ENCODE measurements around the gene NCOA1.
"Not testable (repeated sequence)": the region's sequence is repeated elsewhere in the genome, so short reads cannot be mapped to it uniquely, and the experiment has no call there.

The NCOA1 gene

GRCh38 chr2:24505534-24506275 is 14.7 kb downstream of the NCOA1 start:
- DNase-seq (ENCODE audit: low read depth in 1 of 2, low spot score in 1 of 2) = no peak

- DNase-seq (ENCODE audit: low read depth in 1 of 2, low spot score in 1 of 2) = no peak
Observed at GRCh38 chr2:24507549-24507948, 16.5 kb downstream of the NCOA1 start.

DNA sequence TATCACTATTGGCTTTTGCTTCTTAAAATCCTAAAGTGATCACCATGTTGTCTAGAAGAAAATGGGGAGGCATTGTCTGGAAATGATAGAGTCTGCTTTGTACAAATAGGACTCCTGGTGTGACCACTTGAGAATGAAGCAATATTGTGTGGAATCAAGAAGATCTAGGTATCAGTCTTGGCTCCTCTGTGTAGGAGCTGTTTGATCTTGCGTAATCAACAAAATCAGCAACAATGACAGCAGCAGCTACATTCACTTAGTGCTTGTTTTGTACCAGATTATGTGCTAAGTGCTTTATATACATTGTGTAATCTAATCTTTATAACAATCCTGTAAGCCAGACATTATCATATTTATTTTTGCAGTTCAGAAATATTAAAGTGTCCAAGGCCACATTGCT is 17.8 kb downstream of the NCOA1 start:
- no peak for DNase-seq (ENCODE audit: low read depth in 1 of 2, low spot score in 1 of 2)

- no peak for DNase-seq (ENCODE audit: low read depth in 1 of 2, low spot score in 1 of 2)
Observed at GRCh38 chr2:24509425-24509824, 18.4 kb downstream of the NCOA1 start.

DNA sequence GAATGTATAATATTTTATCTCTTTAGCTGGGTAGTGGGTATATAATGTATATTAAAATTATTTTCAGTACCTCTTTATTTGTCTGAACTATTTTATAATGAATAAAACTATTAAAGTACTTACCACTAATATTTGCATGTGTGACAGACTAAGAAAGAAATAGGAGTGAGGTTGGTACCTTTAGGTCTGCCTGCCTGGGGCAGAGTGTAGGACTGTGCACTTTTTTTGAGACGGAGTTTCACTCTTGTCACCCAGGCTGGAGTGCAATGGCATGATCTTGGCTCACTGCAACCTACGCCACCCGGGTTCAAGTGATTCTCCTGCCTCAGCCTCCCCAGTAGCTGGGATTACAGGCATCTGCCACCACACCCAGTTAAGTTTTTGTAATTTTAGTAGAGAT is 18.8 kb downstream of the NCOA1 start:
- DNase-seq (ENCODE audit: low read depth in 1 of 2, low spot score in 1 of 2) = no peak

DNA sequence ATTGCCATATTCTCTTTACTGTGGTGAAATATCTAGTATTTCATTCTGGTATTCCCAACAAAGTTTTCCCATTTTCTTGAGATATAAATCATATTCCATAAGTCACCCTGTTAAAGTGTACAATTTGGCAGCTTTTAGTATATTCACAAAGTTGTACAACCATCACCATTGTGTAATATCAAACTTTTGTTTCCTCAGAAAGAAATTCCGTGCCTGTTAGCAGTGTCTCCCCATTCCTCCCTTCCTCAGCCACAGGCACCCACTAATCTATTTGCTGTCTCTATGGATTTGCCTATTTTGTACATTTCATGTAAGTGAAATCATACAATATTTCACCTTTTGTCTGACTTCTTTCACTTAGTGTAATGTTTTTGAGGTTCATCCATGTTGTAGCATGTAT is 19.7 kb downstream of the NCOA1 start:
- no peak for DNase-seq (ENCODE audit: low read depth in 1 of 2, low spot score in 1 of 2)

GRCh38 chr2:24511198-24511597 is 20.1 kb downstream of the NCOA1 start:
- no peak for DNase-seq (ENCODE audit: low read depth in 1 of 2, low spot score in 1 of 2)

- no peak for DNase-seq (ENCODE audit: low read depth in 1 of 2, low spot score in 1 of 2)
Observed at GRCh38 chr2:24511894-24512293, 20.8 kb downstream of the NCOA1 start.

DNA sequence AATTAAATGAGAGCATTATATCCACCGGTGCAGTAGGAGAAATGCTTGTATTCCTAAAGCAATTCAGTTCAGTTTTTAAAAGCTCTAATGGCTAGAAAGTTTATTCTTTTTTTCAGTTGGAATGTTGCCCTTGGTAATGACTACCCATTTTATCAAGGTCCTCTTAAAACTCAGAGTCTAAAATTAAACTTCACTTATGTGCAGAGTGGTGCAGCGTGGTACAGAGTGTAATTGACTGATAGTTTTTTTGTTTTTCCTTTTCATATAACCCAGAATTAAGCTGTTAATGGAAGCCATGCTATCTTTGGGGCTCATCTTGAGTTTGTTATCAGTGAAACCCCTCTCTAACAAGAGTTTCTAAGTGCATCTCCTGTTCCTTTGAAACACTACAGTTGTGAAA is 21.4 kb downstream of the NCOA1 start:
- no peak for DNase-seq (ENCODE audit: low read depth in 1 of 2, low spot score in 1 of 2)

DNA sequence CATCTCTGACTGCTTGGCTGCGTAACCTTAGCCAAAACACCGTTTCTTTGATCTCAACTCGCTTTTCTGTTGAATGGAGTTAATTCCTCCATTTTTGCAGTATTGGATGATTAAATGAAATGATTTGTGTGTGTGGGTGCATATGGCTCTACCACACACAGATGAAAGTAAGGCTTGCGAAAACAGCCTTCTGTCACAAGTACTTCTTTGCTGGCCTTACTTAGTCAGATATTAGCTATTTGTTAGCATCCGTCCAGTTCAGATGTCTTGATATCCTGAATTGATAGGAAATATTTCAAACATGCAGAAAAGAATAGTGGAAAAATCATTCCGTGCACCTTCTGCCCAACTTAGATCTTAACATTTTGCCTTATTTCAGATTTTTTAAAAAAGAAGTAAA is 21.8 kb downstream of the NCOA1 start:
- no peak for DNase-seq (ENCODE audit: low read depth in 1 of 2, low spot score in 1 of 2)

- DNase-seq (ENCODE audit: low read depth in 1 of 2, low spot score in 1 of 2) = no peak
Observed at GRCh38 chr2:24513281-24514071, 22.4 kb downstream of the NCOA1 start.

DNA sequence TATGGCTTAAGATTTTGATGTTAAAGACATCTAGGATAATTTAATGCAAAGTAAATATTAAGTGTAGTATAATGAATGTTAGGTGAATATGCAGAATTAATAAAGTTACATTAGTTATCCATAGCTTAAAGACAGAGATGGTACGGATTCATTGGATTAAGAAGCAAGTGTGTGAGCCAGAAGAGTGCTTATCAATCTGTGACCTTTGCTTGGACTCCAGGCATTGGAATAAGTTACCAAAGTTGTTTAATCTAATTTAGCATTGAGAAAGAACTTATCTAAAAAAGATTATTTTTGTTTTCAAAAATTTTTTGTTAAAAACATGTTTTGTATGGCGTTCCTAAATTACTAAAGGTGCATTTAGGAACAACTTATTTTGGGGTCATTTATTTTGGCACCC is 23.8 kb downstream of the NCOA1 start:
- no peak for DNase-seq (ENCODE audit: low read depth in 1 of 2, low spot score in 1 of 2)

GRCh38 chr2:24515335-24515734 is 24.3 kb downstream of the NCOA1 start:
- DNase-seq (ENCODE audit: low read depth in 1 of 2, low spot score in 1 of 2) = no peak

DNA sequence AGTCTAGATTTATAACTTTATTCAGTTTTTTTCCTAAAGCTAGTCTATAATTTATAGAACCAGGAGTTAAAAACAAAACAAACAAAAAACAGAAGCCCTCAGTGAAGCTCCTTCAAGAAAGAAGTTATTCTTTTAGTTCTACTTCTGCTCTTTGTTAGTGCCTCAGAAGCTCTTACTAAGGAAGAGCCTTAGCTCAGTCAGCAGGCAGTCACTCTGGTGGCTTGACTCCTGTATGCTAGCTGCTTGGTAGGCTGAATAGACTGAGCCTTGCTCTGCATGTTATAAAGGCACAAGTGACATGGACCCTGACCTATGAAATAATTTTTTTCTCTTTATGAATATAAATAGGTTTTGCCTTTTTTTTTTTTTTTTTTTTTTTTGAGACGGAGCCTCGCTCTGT is 24.8 kb downstream of the NCOA1 start:
- no peak for DNase-seq (ENCODE audit: low read depth in 1 of 2, low spot score in 1 of 2)

- DNase-seq (ENCODE audit: low read depth in 1 of 2, low spot score in 1 of 2) = no peak
Observed at GRCh38 chr2:24517247-24517646, 26.2 kb downstream of the NCOA1 start.

- no peak for DNase-seq (ENCODE audit: low read depth in 1 of 2, low spot score in 1 of 2)
Observed at GRCh38 chr2:24520175-24520574, 29.1 kb downstream of the NCOA1 start.

DNA sequence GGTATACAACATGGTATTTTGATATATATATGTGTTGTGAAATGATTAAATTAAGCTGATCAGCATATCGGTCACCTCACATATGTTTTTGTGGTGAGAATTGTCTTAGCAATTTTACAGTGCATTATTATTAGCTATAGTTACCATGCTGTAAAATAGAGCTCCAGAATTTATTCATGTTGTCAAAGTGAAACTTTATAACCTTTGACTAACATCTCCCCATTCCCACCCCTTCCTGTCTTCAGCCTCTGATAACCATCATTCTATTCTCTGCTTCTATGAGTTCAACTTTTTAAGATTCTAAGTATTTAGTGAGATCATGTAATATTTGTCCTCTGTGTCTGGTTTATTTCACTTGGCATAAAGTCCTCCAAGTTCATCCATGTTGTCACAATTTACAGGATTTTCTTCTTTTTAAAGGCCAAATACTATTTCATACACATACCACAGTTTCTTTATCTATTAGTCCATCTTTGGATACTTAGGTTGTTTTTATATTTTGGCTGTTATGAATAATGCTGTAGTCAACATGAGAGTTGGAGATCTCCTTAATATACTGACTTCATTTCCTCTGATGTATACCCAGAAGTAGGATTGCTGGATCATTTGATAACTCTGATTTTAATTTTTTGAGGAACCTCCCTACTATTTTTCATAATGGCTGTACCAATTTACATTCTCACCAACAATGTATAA is 30.3 kb downstream of the NCOA1 start:
- DNase-seq (ENCODE audit: low read depth in 1 of 2, low spot score in 1 of 2) = no peak

DNA sequence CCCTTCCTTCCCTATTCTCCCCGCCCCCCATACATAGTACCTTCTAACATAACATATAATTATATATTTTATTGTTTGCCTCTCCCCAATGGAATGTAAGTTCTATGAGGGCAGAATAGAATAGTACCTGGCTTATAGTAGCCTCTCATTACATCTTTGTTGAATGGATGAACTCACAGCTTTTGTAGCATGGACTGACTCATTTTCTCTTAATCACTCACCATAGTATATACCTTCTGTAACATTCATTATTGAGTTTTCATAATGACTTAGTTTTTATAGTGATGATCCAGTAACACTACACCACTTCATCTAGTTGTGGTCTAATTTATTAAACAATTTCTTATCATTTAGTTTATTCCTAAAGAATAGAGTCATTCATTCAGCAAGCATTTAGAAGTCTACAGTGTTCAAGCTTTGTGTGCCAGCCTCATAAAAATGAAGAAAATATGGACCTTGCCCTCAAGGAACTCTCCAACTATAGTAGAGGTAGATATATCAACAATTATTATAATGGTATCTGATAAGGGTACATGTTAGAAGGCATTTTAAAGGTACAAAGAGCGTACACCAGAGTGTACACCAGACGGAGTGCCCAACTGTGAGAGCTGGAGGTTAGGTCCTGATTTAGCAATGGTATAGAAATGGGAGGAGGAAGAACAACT is 31.1 kb downstream of the NCOA1 start:
- DNase-seq (ENCODE audit: low read depth in 1 of 2, low spot score in 1 of 2) = no peak

- DNase-seq (ENCODE audit: low read depth in 1 of 2, low spot score in 1 of 2) = no peak
Observed at GRCh38 chr2:24527536-24527935, 36.5 kb downstream of the NCOA1 start.

DNA sequence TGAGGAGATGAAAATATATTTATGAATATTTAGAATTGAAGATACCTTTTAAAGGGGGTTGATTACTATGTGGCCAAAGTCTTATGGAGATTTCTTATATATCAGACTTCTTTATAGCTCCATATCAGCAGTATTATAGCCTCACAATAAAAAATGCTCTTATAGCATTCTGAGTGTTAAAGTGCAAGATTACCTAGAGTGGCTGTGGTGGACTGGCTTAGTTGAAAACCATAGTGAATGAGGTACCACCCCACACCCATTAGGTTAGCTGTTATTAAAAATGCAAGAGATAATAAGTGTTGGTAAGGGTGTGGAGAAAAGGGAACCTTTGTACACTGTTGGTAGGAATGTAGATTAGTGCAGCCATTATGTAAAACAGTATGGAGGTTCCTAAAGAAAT is 39.7 kb downstream of the NCOA1 start:
- DNase-seq (ENCODE audit: low read depth in 1 of 2, low spot score in 1 of 2) = no peak

DNA sequence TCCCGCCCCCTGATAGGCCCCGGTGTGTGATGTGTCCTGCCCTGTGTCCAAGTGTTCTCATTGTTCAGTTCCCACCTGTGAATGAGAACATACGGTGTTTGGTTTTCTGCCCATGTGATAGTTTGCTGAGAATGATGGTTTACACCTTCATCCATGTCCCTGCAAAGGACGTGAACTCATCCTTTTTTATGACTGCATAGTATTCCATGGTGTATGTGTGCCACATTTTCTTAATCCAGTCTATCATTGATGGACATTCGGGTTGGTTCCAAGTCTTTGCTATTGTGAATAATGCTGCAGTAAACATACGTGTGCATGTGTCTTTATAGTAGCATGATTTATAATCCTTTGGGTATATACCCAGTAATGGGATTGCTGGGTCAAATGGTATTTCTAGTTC is 40.6 kb downstream of the NCOA1 start:
- not testable (repeated sequence) for DNase-seq (ENCODE audit: low read depth in 1 of 2, low spot score in 1 of 2)

- not testable (repeated sequence) for DNase-seq (ENCODE audit: low read depth in 1 of 2, low spot score in 1 of 2)
Observed at GRCh38 chr2:24532057-24532456, 41.0 kb downstream of the NCOA1 start.

All from activated CD4-positive, alpha-beta T cell treated with anti-CD3 and anti-CD28 coated beads, Interleukin-2, amount 50 U/mL, for 24 hours (primary cell).